Ishikawa (cell line): Measurements from ENCODE around the gene PDZD2.

ENCODE experiments used
- CREB1 ChIP-seq: IDR thresholded peaks from 2 replicates; pipeline ENCODE4 v1.6.1; 2012; ENCODE audit warnings: low read depth
- RAD21 ChIP-seq: IDR thresholded peaks from 2 replicates; pipeline ENCODE4 v1.6.1; 2012; ENCODE audit warnings: low read depth
- TAF1 ChIP-seq: IDR thresholded peaks from 2 replicates; pipeline ENCODE4 v1.6.1; 2012; ENCODE audit warnings: low read depth, mild to moderate bottlenecking
- TEAD4 ChIP-seq: IDR thresholded peaks from 2 replicates; pipeline ENCODE4 v1.6.1; 2012
- TF ChIP-seq, protein P1 (sequence below): IDR thresholded peaks from 2 replicates; pipeline ENCODE4 v1.6.1; 2012

- TF ChIP-seq CREB1, result no peak
- TF ChIP-seq RAD21, result no peak
- TF ChIP-seq TEAD4, result no peak
- TF ChIP-seq, protein P1, sequence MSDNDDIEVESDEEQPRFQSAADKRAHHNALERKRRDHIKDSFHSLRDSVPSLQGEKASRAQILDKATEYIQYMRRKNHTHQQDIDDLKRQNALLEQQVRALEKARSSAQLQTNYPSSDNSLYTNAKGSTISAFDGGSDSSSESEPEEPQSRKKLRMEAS, result no peak
- no peak for TF ChIP-seq TAF1
These were observed 2.1 kb downstream of the PDZD2 start for GRCh38 chr5:31641059-31641458.
